Measurements from ENCODE around the gene NSUN3.

The NSUN3 gene

GRCh38 chr3:94020293-94020692 lies 42.6 kb upstream of the NSUN3 start:
- no peak for ATAC-seq

DNA sequence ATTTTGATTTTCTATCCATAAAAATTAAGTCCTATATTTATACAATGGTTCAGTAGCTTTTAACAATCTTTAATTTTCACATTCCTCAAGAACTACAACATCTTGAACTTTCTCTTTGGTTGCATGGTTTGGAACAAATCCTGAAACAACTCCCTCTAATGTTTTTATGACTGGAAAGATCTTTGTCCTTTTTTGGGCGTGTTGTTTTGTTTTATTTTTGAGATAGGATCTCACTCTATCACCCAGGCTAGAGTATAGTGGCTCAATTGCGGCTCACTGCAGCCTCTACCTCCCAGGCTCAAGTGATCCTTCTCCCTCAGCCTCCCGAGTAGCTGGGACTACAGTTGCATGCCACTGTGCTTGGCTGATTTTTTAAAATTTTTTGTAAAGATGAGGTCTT lies 38.5 kb upstream of the NSUN3 start:
- no peak for TF ChIP-seq PATZ1 (CRISPR knock-in tag; IDR thresholded peaks at IDR 0.05; ENCODE audit: borderline replicate concordance)
- TF ChIP-seq ARNTL (CRISPR knock-in tag; IDR thresholded peaks at IDR 0.05; ENCODE audit: borderline replicate concordance, low read depth), result no peak
- no peak for TF ChIP-seq ESRRG (CRISPR knock-in tag; IDR thresholded peaks at IDR 0.05)
- ATAC-seq, result no peak

More at GRCh38 chr3:94020293-94020692, 42.6 kb upstream of the NSUN3 start:
- TF ChIP-seq PATZ1 (CRISPR knock-in tag; IDR thresholded peaks at IDR 0.05; ENCODE audit: borderline replicate concordance), result no peak
- no peak for TF ChIP-seq ZNF70 (CRISPR knock-in tag; IDR thresholded peaks at IDR 0.05)
- TF ChIP-seq, protein P1, sequence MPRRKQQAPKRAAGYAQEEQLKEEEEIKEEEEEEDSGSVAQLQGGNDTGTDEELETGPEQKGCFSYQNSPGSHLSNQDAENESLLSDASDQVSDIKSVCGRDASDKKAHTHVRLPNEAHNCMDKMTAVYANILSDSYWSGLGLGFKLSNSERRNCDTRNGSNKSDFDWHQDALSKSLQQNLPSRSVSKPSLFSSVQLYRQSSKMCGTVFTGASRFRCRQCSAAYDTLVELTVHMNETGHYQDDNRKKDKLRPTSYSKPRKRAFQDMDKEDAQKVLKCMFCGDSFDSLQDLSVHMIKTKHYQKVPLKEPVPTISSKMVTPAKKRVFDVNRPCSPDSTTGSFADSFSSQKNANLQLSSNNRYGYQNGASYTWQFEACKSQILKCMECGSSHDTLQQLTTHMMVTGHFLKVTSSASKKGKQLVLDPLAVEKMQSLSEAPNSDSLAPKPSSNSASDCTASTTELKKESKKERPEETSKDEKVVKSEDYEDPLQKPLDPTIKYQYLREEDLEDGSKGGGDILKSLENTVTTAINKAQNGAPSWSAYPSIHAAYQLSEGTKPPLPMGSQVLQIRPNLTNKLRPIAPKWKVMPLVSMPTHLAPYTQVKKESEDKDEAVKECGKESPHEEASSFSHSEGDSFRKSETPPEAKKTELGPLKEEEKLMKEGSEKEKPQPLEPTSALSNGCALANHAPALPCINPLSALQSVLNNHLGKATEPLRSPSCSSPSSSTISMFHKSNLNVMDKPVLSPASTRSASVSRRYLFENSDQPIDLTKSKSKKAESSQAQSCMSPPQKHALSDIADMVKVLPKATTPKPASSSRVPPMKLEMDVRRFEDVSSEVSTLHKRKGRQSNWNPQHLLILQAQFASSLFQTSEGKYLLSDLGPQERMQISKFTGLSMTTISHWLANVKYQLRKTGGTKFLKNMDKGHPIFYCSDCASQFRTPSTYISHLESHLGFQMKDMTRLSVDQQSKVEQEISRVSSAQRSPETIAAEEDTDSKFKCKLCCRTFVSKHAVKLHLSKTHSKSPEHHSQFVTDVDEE (CRISPR knock-in tag; IDR thresholded peaks at IDR 0.05), result no peak
- TF ChIP-seq ZNF8 (CRISPR knock-in tag; IDR thresholded peaks at IDR 0.05), result no peak
- no peak for TF ChIP-seq ESRRG (CRISPR knock-in tag; IDR thresholded peaks at IDR 0.05)
- TF ChIP-seq, protein P2, sequence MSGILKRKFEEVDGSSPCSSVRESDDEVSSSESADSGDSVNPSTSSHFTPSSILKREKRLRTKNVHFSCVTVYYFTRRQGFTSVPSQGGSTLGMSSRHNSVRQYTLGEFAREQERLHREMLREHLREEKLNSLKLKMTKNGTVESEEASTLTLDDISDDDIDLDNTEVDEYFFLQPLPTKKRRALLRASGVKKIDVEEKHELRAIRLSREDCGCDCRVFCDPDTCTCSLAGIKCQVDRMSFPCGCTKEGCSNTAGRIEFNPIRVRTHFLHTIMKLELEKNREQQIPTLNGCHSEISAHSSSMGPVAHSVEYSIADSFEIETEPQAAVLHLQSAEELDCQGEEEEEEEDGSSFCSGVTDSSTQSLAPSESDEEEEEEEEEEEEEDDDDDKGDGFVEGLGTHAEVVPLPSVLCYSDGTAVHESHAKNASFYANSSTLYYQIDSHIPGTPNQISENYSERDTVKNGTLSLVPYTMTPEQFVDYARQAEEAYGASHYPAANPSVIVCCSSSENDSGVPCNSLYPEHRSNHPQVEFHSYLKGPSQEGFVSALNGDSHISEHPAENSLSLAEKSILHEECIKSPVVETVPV (CRISPR knock-in tag; IDR thresholded peaks at IDR 0.05), result no peak
- TF ChIP-seq RARB (CRISPR knock-in tag; IDR thresholded peaks at IDR 0.05), result no peak
- TF ChIP-seq ZFP30 (CRISPR knock-in tag; IDR thresholded peaks at IDR 0.05), result no peak
- TF ChIP-seq CSDC2 (CRISPR knock-in tag; IDR thresholded peaks at IDR 0.05), result no peak
- TF ChIP-seq, protein P3, sequence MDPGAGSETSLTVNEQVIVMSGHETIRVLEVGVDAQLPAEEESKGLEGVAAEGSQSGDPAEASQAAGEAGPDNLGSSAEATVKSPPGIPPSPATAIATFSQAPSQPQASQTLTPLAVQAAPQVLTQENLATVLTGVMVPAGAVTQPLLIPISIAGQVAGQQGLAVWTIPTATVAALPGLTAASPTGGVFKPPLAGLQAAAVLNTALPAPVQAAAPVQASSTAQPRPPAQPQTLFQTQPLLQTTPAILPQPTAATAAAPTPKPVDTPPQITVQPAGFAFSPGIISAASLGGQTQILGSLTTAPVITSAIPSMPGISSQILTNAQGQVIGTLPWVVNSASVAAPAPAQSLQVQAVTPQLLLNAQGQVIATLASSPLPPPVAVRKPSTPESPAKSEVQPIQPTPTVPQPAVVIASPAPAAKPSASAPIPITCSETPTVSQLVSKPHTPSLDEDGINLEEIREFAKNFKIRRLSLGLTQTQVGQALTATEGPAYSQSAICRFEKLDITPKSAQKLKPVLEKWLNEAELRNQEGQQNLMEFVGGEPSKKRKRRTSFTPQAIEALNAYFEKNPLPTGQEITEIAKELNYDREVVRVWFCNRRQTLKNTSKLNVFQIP (CRISPR knock-in tag; IDR thresholded peaks at IDR 0.05; ENCODE audit: borderline replicate concordance, low read depth), result no peak
- no peak for TF ChIP-seq ZFP3 (CRISPR knock-in tag; IDR thresholded peaks at IDR 0.05)
- TF ChIP-seq TOX (CRISPR knock-in tag; IDR thresholded peaks at IDR 0.05; ENCODE audit: borderline replicate concordance), result no peak
- TF ChIP-seq BACH2 (CRISPR knock-in tag; IDR thresholded peaks at IDR 0.05; ENCODE audit: borderline replicate concordance), result no peak
- no peak for TF ChIP-seq OSR1 (CRISPR knock-in tag; IDR thresholded peaks at IDR 0.05)
- no peak for TF ChIP-seq ISL1 (CRISPR knock-in tag; IDR thresholded peaks at IDR 0.05)
- no peak for TF ChIP-seq ZC3H10 (CRISPR knock-in tag; IDR thresholded peaks at IDR 0.05)
- TF ChIP-seq ZNF565 (CRISPR knock-in tag; conservative IDR thresholded peaks at IDR 0.05; ENCODE audit: low read depth), result no peak
- TF ChIP-seq SNAI2 (CRISPR knock-in tag; IDR thresholded peaks at IDR 0.05), result no peak
- no peak for TF ChIP-seq TCF4 (CRISPR knock-in tag; IDR thresholded peaks at IDR 0.05; ENCODE audit: borderline replicate concordance)

DNA sequence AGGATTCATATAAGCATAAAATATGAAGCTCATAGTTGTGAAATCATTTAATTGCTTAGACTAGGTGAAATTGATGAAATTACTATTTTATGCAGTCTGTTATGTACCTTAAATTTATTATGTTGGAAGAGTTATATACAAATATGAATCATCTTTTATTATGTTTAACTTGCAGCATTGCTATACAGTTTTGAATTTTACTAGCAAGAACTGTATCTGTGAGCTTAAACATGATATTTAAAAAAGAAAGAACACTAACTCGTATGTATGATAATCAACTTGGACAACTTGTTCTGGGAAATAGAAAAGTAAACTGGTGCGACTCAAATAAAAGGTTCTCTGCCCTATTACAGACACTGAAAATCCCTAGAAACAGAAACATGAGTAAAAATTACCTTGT lies 36.2 kb upstream of the NSUN3 start:
- no peak for ATAC-seq
- TF ChIP-seq, protein P4, sequence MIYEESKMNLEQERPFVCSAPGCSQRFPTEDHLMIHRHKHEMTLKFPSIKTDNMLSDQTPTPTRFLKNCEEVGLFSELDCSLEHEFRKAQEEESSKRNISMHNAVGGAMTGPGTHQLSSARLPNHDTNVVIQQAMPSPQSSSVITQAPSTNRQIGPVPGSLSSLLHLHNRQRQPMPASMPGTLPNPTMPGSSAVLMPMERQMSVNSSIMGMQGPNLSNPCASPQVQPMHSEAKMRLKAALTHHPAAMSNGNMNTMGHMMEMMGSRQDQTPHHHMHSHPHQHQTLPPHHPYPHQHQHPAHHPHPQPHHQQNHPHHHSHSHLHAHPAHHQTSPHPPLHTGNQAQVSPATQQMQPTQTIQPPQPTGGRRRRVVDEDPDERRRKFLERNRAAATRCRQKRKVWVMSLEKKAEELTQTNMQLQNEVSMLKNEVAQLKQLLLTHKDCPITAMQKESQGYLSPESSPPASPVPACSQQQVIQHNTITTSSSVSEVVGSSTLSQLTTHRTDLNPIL (CRISPR knock-in tag; IDR thresholded peaks at IDR 0.05; ENCODE audit: low read depth), result no peak
- no peak for TF ChIP-seq TOX (CRISPR knock-in tag; IDR thresholded peaks at IDR 0.05; ENCODE audit: borderline replicate concordance)
- TF ChIP-seq PPARA (CRISPR knock-in tag; IDR thresholded peaks at IDR 0.05; ENCODE audit: borderline replicate concordance), result no peak
- TF ChIP-seq ZFP30 (CRISPR knock-in tag; IDR thresholded peaks at IDR 0.05), result no peak
- no peak for TF ChIP-seq ZFP3 (CRISPR knock-in tag; IDR thresholded peaks at IDR 0.05)
- TF ChIP-seq, protein P1 (CRISPR knock-in tag; IDR thresholded peaks at IDR 0.05), result no peak
- no peak for TF ChIP-seq ESRRG (CRISPR knock-in tag; IDR thresholded peaks at IDR 0.05)
- no peak for TF ChIP-seq TCF4 (CRISPR knock-in tag; IDR thresholded peaks at IDR 0.05; ENCODE audit: borderline replicate concordance)
- TF ChIP-seq ZNF565 (CRISPR knock-in tag; conservative IDR thresholded peaks at IDR 0.05; ENCODE audit: low read depth), result no peak
